Measurements from ENCODE around the gene NFKB2. TPM values are rescaled to one million over a fixed set of nuclear protein-coding genes. Genes with fewer than 3 reads are reported as not detected.

NFKB2 gene
- total and polyA plus RNA-seq, 2 of the 4 experiments (the other 2 are of a cell fraction) = 16.1 to 32.3 TPM

- Histone ChIP-seq H3K18ac (ENCODE audit: low read depth, low read length) (no peak overlapping the region), H3K36me3 (ENCODE audit: control insufficient read depth, insufficient read depth, low read length) (peaks cover 41% of the 10 kb centered on the region), H2AFZ (replicated peaks; ENCODE audit: low read length, poor library complexity) (no peak overlapping the region), H3K79me1 (ENCODE audit: low read depth in 1 of 2, low read length in 2 of 2) (peaks cover 24 to 41% of the 10 kb centered on the region in 2 experiments; a peak in 3 of 4 replicates), H3K23ac (ENCODE audit: low read depth, low read length) (no peak overlapping the region), H4K91ac (ENCODE audit: insufficient read depth, low read depth, low read length) (no peak overlapping the region), H3K4ac (ENCODE audit: low read depth, low read length) (no peak overlapping the region), H2AK9ac (replicated peaks; ENCODE audit: low read depth, low read length, poor library complexity) (peak overlapping the region; percentile 7), H4K8ac (ENCODE audit: low read depth in 2 of 2, low read length in 2 of 2) (no peak overlapping the region), H3K14ac (replicated peaks; ENCODE audit: low read depth, low read length) (no peak overlapping the region), H2BK5ac (ENCODE audit: low read depth, low read length, poor library complexity, severe bottlenecking) (no peak overlapping the region), H3K27ac (ENCODE audit: insufficient read depth, low read length) (no peak overlapping the region), H3K9me3 (ENCODE audit: control insufficient read depth, insufficient read depth, low read length) (no peaks in the 10 kb centered on the region), H3K4me1 (ENCODE audit: control insufficient read depth, insufficient read depth, low read length) (no peaks in the 10 kb centered on the region), H3K9ac (ENCODE audit: low read depth, low read length) (no peak overlapping the region), H3K56ac (ENCODE audit: extremely low read depth, insufficient read depth, low read length) (no peak overlapping the region), H2BK120ac (ENCODE audit: low read depth, low read length) (no peak overlapping the region), H4K5ac (ENCODE audit: low read depth, low read length) (no peak overlapping the region), H2AK5ac (ENCODE audit: low read depth, low read length) (no peak overlapping the region), H4K20me1 (ENCODE audit: insufficient read depth, low read length) (peaks cover 29% of the 10 kb centered on the region), H3K4me3 (ENCODE audit: insufficient read depth, low read depth, low read length) (no peak overlapping the region), H2BK20ac (ENCODE audit: low read depth, low read length) (no peak overlapping the region), H3K27me3 (ENCODE audit: control insufficient read depth, insufficient read depth, low read length) (no peaks in the 10 kb centered on the region), H3K4me2 (ENCODE audit: low read depth, low read length) (no peak overlapping the region), H2BK15ac (ENCODE audit: low read depth, low read length) (no peak overlapping the region), H3K9me1 (ENCODE audit: insufficient read depth, low read length) (no peaks in the 10 kb centered on the region)
- CTCF ChIA-PET = interaction anchor here (0.6 to 4.7 kb wide), 17 partner anchors 9 to 200 kb away, joined by 3 to 59 read pairs (median 3); partner anchors contain the start of genes CUEDC2, ELOVL3 and NOLC1
- peak; percentile 92 for ATAC-seq (ENCODE audit: low read depth)
- intact Hi-C loops (cut with micrococcal nuclease) = loop anchor here (1.0 kb wide), 2 partner anchors 123 to 183 kb away; no protein-coding TSS in a partner anchor
- peak; percentile 54 for DNase-seq
- BruUV-seq (replicated peaks) = no TSS peak
- in situ Hi-C loops (cut with MboI; ENCODE audit: low sequenced_read_pairs) = loop anchor here (5.0 kb wide), 2 partner anchors 125 to 185 kb away; partner anchors contain the start of gene ELOVL3
- WGBS, 2 experiments (ENCODE audit: extremely low coverage in 2 of 2, insufficient read length in 1 of 2) = 94% methylated on average over 2 of the region's 7 CpGs; no CpG with 5 or more reads in 1 of the 2 experiments
- POLR2A ChIA-PET (ENCODE audit: unreplicated experiment) = interaction anchor here (0.5 kb wide), 1 partner anchor 81 kb away, joined by 3 read pairs; no protein-coding TSS in a partner anchor
- dilution Hi-C loops (cut with HindIII; ENCODE audit: low sequenced_read_pairs, unreplicated experiment) = no loop called here
- TF ChIP-seq RAD21 (IDR thresholded peaks at IDR 0.05; ENCODE audit: low read length) = peak; percentile 81
- no peak for TF ChIP-seq MAZ (IDR thresholded peaks at IDR 0.05; ENCODE audit: borderline replicate concordance, low read depth, low read length)
- no peak for TF ChIP-seq MAFK (IDR thresholded peaks at IDR 0.05; ENCODE audit: low read depth, low read length)
- TF ChIP-seq RCOR1 (IDR thresholded peaks at IDR 0.05; ENCODE audit: insufficient replicate concordance, low read length) = no peak
- TF ChIP-seq CEBPB (IDR thresholded peaks at IDR 0.05; ENCODE audit: low read depth, low read length) = no peak
- no peak for TF ChIP-seq BHLHE40 (IDR thresholded peaks at IDR 0.05; ENCODE audit: low read depth, low read length)
- no peak for TF ChIP-seq POLR2A (IDR thresholded peaks at IDR 0.05; ENCODE audit: low read depth, low read length)
- no peak for TF ChIP-seq MXI1 (IDR thresholded peaks at IDR 0.05; ENCODE audit: borderline replicate concordance, low read depth, low read length)
- TF ChIP-seq FOS (IDR thresholded peaks at IDR 0.05; ENCODE audit: low read depth, low read length) = no peak
- peak; percentile 90 for TF ChIP-seq SMC3 (IDR thresholded peaks at IDR 0.05; ENCODE audit: low read depth, low read length)
- TF ChIP-seq, protein P1, sequence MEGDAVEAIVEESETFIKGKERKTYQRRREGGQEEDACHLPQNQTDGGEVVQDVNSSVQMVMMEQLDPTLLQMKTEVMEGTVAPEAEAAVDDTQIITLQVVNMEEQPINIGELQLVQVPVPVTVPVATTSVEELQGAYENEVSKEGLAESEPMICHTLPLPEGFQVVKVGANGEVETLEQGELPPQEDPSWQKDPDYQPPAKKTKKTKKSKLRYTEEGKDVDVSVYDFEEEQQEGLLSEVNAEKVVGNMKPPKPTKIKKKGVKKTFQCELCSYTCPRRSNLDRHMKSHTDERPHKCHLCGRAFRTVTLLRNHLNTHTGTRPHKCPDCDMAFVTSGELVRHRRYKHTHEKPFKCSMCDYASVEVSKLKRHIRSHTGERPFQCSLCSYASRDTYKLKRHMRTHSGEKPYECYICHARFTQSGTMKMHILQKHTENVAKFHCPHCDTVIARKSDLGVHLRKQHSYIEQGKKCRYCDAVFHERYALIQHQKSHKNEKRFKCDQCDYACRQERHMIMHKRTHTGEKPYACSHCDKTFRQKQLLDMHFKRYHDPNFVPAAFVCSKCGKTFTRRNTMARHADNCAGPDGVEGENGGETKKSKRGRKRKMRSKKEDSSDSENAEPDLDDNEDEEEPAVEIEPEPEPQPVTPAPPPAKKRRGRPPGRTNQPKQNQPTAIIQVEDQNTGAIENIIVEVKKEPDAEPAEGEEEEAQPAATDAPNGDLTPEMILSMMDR (conservative IDR thresholded peaks at IDR 0.05; ENCODE audit: low read depth, low read length) = peak; percentile 82
- no peak for TF ChIP-seq CHD1 (IDR thresholded peaks at IDR 0.05; ENCODE audit: low read depth, low read length)
- TF ChIP-seq RFX5 (IDR thresholded peaks at IDR 0.05; ENCODE audit: low read depth, low read length) = no peak
- TF ChIP-seq, protein P2, sequence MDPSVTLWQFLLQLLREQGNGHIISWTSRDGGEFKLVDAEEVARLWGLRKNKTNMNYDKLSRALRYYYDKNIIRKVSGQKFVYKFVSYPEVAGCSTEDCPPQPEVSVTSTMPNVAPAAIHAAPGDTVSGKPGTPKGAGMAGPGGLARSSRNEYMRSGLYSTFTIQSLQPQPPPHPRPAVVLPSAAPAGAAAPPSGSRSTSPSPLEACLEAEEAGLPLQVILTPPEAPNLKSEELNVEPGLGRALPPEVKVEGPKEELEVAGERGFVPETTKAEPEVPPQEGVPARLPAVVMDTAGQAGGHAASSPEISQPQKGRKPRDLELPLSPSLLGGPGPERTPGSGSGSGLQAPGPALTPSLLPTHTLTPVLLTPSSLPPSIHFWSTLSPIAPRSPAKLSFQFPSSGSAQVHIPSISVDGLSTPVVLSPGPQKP (IDR thresholded peaks at IDR 0.05; ENCODE audit: borderline replicate concordance, low read depth, low read length) = no peak
- TF ChIP-seq NFE2L2 (IDR thresholded peaks at IDR 0.05; ENCODE audit: low read depth, low read length) = no peak
These were observed 43.3 kb upstream of the NFKB2 start for GRCh38 chr10:102352066-102352715.

Measured in IMR-90 (cell line).